Keratinocyte (primary cell): ENCODE results near the gene GFM2. TPM values are rescaled to one million over a fixed set of nuclear protein-coding genes. Genes with fewer than 3 reads are reported as not detected.

Experiments
- DNase-seq: peaks from one replicate; pipeline ENCODE4 v3.0.0-alpha.2; 2011; ENCODE audit warnings: low read depth, missing footprints, low spot score
- FAIRE-seq: peaks from 2 replicates; lab custom pipeline; 2011; peaks lifted over from hg19 to GRCh38; lab: Jason Lieb, UNC
- H2AFZ ChIP-seq: 2 replicates; pipeline ENCODE4 v1.6.0; 2012; ENCODE audit warnings: low read length, control low read depth, inconsistent platforms; ENCODE audit not compliant: control insufficient read depth
- H3K27ac ChIP-seq: 2 replicates; pipeline ENCODE4 v1.5.1; 2011; ENCODE audit warnings: low read length; ENCODE audit not compliant: control insufficient read depth, insufficient read depth
- H3K27me3 ChIP-seq: 3 replicates; pipeline ENCODE4 v1.6.0; 2011; ENCODE audit warnings: low read length; ENCODE audit not compliant: control insufficient read depth, insufficient read depth; ENCODE audit errors: extremely low read depth
- H3K36me3 ChIP-seq, 2 experiments: 2 replicates in 1 of 2; 3 replicates in 1 of 2; pipeline ENCODE4 v1.5.1; 2011; ENCODE audit warnings: low read length in 2 of 2, mild to moderate bottlenecking in 1 of 2; ENCODE audit not compliant: control insufficient read depth in 2 of 2, insufficient read depth in 2 of 2; ENCODE audit errors: extremely low read depth in 1 of 2
- H3K4me1 ChIP-seq: 3 replicates; pipeline ENCODE4 v1.5.1; 2011; ENCODE audit warnings: low read length; ENCODE audit not compliant: control insufficient read depth, insufficient read depth; ENCODE audit errors: extremely low read depth
- H3K4me2 ChIP-seq: 3 replicates; pipeline ENCODE4 v1.6.0; 2011; ENCODE audit warnings: low read depth, low read length; ENCODE audit not compliant: control insufficient read depth, insufficient read depth; ENCODE audit errors: extremely low read depth
- H3K4me3 ChIP-seq, 3 experiments: fragments of 200-600 bp in 1 of 3; sonication (generic) in 1 of 3; 2 replicates in 2 of 3; 3 replicates in 1 of 3; pipeline ENCODE4 v1.5.1; 2011 to 2016; ENCODE audit warnings: low read length in 3 of 3, mild to moderate bottlenecking in 3 of 3, control low read depth in 2 of 3, inconsistent platforms in 1 of 3, low read depth in 1 of 3, mixed read lengths in 1 of 3, mixed run types in 1 of 3, moderate library complexity in 1 of 3; ENCODE audit not compliant: control insufficient read depth in 2 of 3, insufficient read depth in 2 of 3; ENCODE audit errors: extremely low read depth in 1 of 3
- H3K79me2 ChIP-seq: 2 replicates; pipeline ENCODE4 v1.6.0; 2012; ENCODE audit warnings: low read length; ENCODE audit not compliant: control insufficient read depth, insufficient read depth
- H3K9ac ChIP-seq: 3 replicates; pipeline ENCODE4 v1.6.0; 2011; ENCODE audit warnings: low read length; ENCODE audit not compliant: control insufficient read depth, insufficient read depth; ENCODE audit errors: extremely low read depth
- H3K9me1 ChIP-seq: 3 replicates; pipeline ENCODE4 v1.6.0; 2011; ENCODE audit warnings: low read length; ENCODE audit not compliant: control insufficient read depth, insufficient read depth; ENCODE audit errors: extremely low read depth
- H3K9me3 ChIP-seq: 2 replicates; pipeline ENCODE4 v1.5.1; 2012; ENCODE audit warnings: low read depth, low read length; ENCODE audit not compliant: control insufficient read depth
- H4K20me1 ChIP-seq: 3 replicates; pipeline ENCODE4 v1.6.0; 2011; ENCODE audit warnings: low read length; ENCODE audit not compliant: control insufficient read depth, insufficient read depth; ENCODE audit errors: extremely low read depth
- EZH2 ChIP-seq: IDR thresholded peaks from one replicate; pipeline ENCODE4 v1.6.1; 2012; ENCODE audit warnings: inconsistent platforms, mild to moderate bottlenecking, low read length, moderate library complexity
- dilution Hi-C: fragments of 300-500 bp; cut with MboI; formaldehyde crosslinking; loops from one replicate; pipeline ENCODE4 v1.7.0; 2020; ENCODE audit warnings: low sequenced_read_pairs; ENCODE audit not compliant: extremely low pct_ligation_motif_present
- polyA plus RNA-seq, 5 experiments: library from polyadenylated mRNA; depleted of rRNA in 3 of 5; stranded (reverse) in 3 of 5; stranded (forward) in 1 of 5; unstranded in 1 of 5; fragments of >200 nt; gene quantifications; 1 replicate in 1 of 5; 2 replicates in 3 of 5; 3 replicates in 1 of 5; pipeline versions ENCODE4 v1.2.1 to v1.2.3, GENCODE V29; 2011 to 2012; ENCODE audit warnings: missing spikeins in 2 of 5, low read depth in 1 of 5, low replicate concordance in 1 of 5
- TF ChIP-seq, protein P1 (sequence below), 3 experiments: IDR thresholded peaks in 1 of 3; conservative IDR thresholded peaks in 1 of 3; optimal IDR thresholded peaks in 1 of 3; 2 replicates in 2 of 3; 3 replicates in 1 of 3; pipeline versions ENCODE3 to v1.5.1; 2011; ENCODE audit warnings: low read length in 3 of 3, mild to moderate bottlenecking in 3 of 3, moderate library complexity in 2 of 3, control low read depth in 1 of 3, inconsistent platforms in 1 of 3; ENCODE audit not compliant: insufficient read depth in 2 of 3; ENCODE audit errors: extremely low read depth in 1 of 3

GFM2 gene
- polyA plus RNA-seq, 1 donor (not counting 4 experiments of a cell fraction or from before 2014, with no cell fraction given) = 55.4 TPM

DNA sequence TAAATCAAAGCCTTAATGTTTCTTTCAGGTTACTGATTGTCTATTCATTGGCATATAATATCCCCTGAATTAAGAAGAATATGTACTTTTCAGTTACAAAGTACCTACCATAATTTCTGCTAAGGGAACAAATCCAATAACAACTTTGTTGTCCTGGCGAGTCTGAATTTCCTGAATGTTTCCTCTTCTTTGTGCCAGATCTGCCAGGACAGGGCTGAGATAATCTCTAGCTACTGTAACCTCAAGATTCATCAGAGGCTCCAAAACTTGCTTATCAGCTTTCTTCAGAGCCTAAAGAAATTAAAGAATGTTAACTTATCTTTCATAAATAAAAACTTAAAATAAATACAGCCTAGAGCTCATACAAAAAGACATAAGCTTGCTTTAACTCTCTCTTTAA, 44.6 kb downstream of the GFM2 start:
- H3K4me1 ChIP-seq = no peaks in the 10 kb centered on the region
- H3K9ac ChIP-seq = no peak overlapping the region
- H3K9me1 ChIP-seq = no peaks in the 10 kb centered on the region
- DNase-seq (no peak), FAIRE-seq (no peak)
- no peak for TF ChIP-seq EZH2
- TF ChIP-seq, protein P1, sequence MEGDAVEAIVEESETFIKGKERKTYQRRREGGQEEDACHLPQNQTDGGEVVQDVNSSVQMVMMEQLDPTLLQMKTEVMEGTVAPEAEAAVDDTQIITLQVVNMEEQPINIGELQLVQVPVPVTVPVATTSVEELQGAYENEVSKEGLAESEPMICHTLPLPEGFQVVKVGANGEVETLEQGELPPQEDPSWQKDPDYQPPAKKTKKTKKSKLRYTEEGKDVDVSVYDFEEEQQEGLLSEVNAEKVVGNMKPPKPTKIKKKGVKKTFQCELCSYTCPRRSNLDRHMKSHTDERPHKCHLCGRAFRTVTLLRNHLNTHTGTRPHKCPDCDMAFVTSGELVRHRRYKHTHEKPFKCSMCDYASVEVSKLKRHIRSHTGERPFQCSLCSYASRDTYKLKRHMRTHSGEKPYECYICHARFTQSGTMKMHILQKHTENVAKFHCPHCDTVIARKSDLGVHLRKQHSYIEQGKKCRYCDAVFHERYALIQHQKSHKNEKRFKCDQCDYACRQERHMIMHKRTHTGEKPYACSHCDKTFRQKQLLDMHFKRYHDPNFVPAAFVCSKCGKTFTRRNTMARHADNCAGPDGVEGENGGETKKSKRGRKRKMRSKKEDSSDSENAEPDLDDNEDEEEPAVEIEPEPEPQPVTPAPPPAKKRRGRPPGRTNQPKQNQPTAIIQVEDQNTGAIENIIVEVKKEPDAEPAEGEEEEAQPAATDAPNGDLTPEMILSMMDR (optimal IDR thresholded peaks at IDR 0.05 in 1 of 3, IDR thresholded peaks at IDR 0.05 in 1 of 3, conservative IDR thresholded peaks at IDR 0.05 in 1 of 3; ENCODE audit: extremely low read depth in 1 of 3, insufficient read depth in 2 of 3, low read length in 3 of 3) = no peak
- no peak overlapping the region for H3K27ac ChIP-seq
- dilution Hi-C loops = no loop called here
- no peak overlapping the region for H2AFZ ChIP-seq
- no peak overlapping the region for H3K4me2 ChIP-seq
- H3K79me2 ChIP-seq = no peaks in the 10 kb centered on the region
- peaks cover 11 to 24% of the 10 kb centered on the region in 2 experiments for H3K36me3 ChIP-seq
- no peaks in the 10 kb centered on the region for H3K27me3 ChIP-seq
- H4K20me1 ChIP-seq = no peaks in the 10 kb centered on the region
- H3K4me3 ChIP-seq = no peak overlapping the region
- no peaks in the 10 kb centered on the region for H3K9me3 ChIP-seq

DNA sequence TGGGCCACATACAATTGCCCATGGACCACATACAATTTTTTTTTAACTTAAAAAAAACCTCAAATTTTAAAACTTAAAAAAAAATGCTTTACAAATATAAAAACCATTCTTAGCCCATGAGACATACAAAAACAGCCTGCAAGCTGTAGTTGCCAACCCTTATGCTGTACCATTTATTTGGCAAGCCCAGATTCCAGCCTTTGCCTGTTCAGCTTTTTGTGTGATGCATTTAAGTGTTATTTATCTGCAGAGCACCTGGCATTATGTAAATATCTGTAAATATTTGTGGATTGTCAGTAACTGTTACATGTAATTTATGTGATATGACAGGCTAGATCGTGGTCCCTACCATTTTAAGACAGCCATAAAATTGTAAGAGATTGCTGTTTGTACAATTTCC, 49.3 kb downstream of the GFM2 start:
- Histone ChIP-seq H3K79me2 (no peaks in the 10 kb centered on the region), H3K36me3 (peaks cover 11% of the 10 kb centered on the region in 2 experiments), H4K20me1 (no peaks in the 10 kb centered on the region), H3K9ac (no peak overlapping the region), H3K9me3 (no peaks in the 10 kb centered on the region), H3K9me1 (no peaks in the 10 kb centered on the region), H2AFZ (no peak overlapping the region), H3K27me3 (no peaks in the 10 kb centered on the region), H3K4me3 (no peak overlapping the region), H3K4me1 (no peaks in the 10 kb centered on the region), H3K27ac (no peak overlapping the region), H3K4me2 (no peak overlapping the region)
- dilution Hi-C loops = no loop called here
- FAIRE-seq = no peak
- no peak for DNase-seq
- TF ChIP-seq, protein P1 (optimal IDR thresholded peaks at IDR 0.05 in 1 of 3, IDR thresholded peaks at IDR 0.05 in 1 of 3, conservative IDR thresholded peaks at IDR 0.05 in 1 of 3; ENCODE audit: extremely low read depth in 1 of 3, insufficient read depth in 2 of 3, low read length in 3 of 3) = no peak
- TF ChIP-seq EZH2 = no peak
